WTC11 (cell line): ENCODE measurements around the gene KIF26A. TPM values are rescaled to one million over a fixed set of nuclear protein-coding genes. Genes with fewer than 3 reads are reported as not detected.

Source experiments
- ATAC-seq: fragments of 200-7000 bp; cut with Tn5 transposase; 2 replicates; pipeline ENCODE4 v1.10.0; 2021; ENCODE audit warnings: mild to moderate bottlenecking, moderate library complexity
- CTCF ChIA-PET: fragments of 300-600 bp; sonication (Branson Sonifier 250); formaldehyde crosslinking; loops from one replicate; lab custom pipeline; 2021; ENCODE audit warnings: antibody characterized with exemption; lab: Charles Lee
- POLR2A ChIA-PET: fragments of 350-600 bp; sonication (Branson Sonifier 250); formaldehyde crosslinking; loops from one replicate; lab custom pipeline; 2021; ENCODE audit warnings: antibody characterized with exemption; lab: Charles Lee
- DNase-seq: peaks from one replicate; pipeline ENCODE4 v3.0.0; 2021; ENCODE audit warnings: low spot score
- H3K27ac Mint-ChIP-seq: 2 replicates; pipeline ENCODE4 v1.8.0; 2021; ENCODE audit warnings: mixed read lengths
- H3K27me3 Mint-ChIP-seq: 2 replicates; pipeline ENCODE4 v1.8.0; 2021; ENCODE audit warnings: low read depth, mild to moderate bottlenecking, moderate library complexity, mixed read lengths
- H3K36me3 Mint-ChIP-seq: 2 replicates; pipeline ENCODE4 v1.8.0; 2021; ENCODE audit warnings: mixed read lengths
- H3K4me1 Mint-ChIP-seq: 2 replicates; pipeline ENCODE4 v1.8.0; 2022; ENCODE audit warnings: mixed read lengths
- H3K4me3 Mint-ChIP-seq: 2 replicates; pipeline ENCODE4 v1.8.0; 2021; ENCODE audit warnings: mild to moderate bottlenecking, moderate library complexity, mixed read lengths
- H3K9me3 Mint-ChIP-seq: 2 replicates; pipeline ENCODE4 v1.8.0; 2021; ENCODE audit warnings: mixed read lengths
- ATF3 ChIP-seq: sonication (generic); formaldehyde crosslinking; conservative IDR thresholded peaks from 2 replicates; pipeline ENCODE4 v1.8.1; 2022; ENCODE audit warnings: mild to moderate bottlenecking, missing genetic modification reagents
- CREB1 ChIP-seq: sonication (generic); formaldehyde crosslinking; IDR thresholded peaks from 2 replicates; pipeline ENCODE4 v1.8.0; 2023; ENCODE audit warnings: mild to moderate bottlenecking, missing genetic modification reagents
- E2F1 ChIP-seq: sonication (generic); formaldehyde crosslinking; IDR thresholded peaks from 2 replicates; pipeline ENCODE4 v1.8.0; 2022; ENCODE audit warnings: mild to moderate bottlenecking, missing genetic modification reagents
- E2F4 ChIP-seq: sonication (generic); formaldehyde crosslinking; IDR thresholded peaks from 2 replicates; pipeline ENCODE4 v1.8.1; 2022; ENCODE audit warnings: low read depth, mild to moderate bottlenecking, moderate library complexity, missing genetic modification reagents, borderline replicate concordance
- ETV6 ChIP-seq: sonication (generic); formaldehyde crosslinking; IDR thresholded peaks from 2 replicates; pipeline ENCODE4 v1.8.1; 2022; ENCODE audit warnings: mild to moderate bottlenecking, missing genetic modification reagents
- GTF2I ChIP-seq: fragments of 250-450 bp; sonication (Bioruptor Pico); conservative IDR thresholded peaks from 2 replicates; pipeline ENCODE4 v1.4.0; 2021; ENCODE audit warnings: mild to moderate bottlenecking
- NR1H2 ChIP-seq: sonication (generic); formaldehyde crosslinking; IDR thresholded peaks from 2 replicates; pipeline ENCODE4 v1.9.0; 2021; ENCODE audit warnings: mild to moderate bottlenecking, moderate library complexity, missing genetic modification reagents
- SP1 ChIP-seq: sonication (generic); formaldehyde crosslinking; conservative IDR thresholded peaks from 2 replicates; pipeline ENCODE4 v1.8.1; 2022; ENCODE audit warnings: missing genetic modification reagents
- STAT6 ChIP-seq: sonication (generic); formaldehyde crosslinking; conservative IDR thresholded peaks from 2 replicates; pipeline ENCODE4 v1.8.1; 2023; ENCODE audit warnings: mild to moderate bottlenecking, low read depth, missing genetic modification reagents, moderate library complexity
- USF2 ChIP-seq: sonication (generic); formaldehyde crosslinking; IDR thresholded peaks from 2 replicates; pipeline ENCODE4 v1.8.1; 2023; ENCODE audit warnings: mild to moderate bottlenecking, missing genetic modification reagents, moderate library complexity
- ZBTB21 ChIP-seq: sonication (generic); formaldehyde crosslinking; IDR thresholded peaks from 2 replicates; pipeline ENCODE4 v1.8.1; 2023; ENCODE audit warnings: mild to moderate bottlenecking, missing genetic modification reagents, borderline replicate concordance
- ZBTB43 ChIP-seq: sonication (generic); formaldehyde crosslinking; IDR thresholded peaks from 2 replicates; pipeline ENCODE4 v1.8.1; 2023; ENCODE audit warnings: mild to moderate bottlenecking, missing genetic modification reagents
- ZMAT4 ChIP-seq: fragments of 250-450 bp; sonication (Bioruptor Pico); IDR thresholded peaks from 2 replicates; pipeline ENCODE4 v1.9.0; 2021; ENCODE audit warnings: mild to moderate bottlenecking
- ZNF138 ChIP-seq: sonication (generic); formaldehyde crosslinking; conservative IDR thresholded peaks from 2 replicates; pipeline ENCODE4 v1.8.1; 2022; ENCODE audit warnings: mild to moderate bottlenecking, moderate library complexity, missing genetic modification reagents
- ZNF232 ChIP-seq: sonication (generic); formaldehyde crosslinking; IDR thresholded peaks from 2 replicates; pipeline ENCODE4 v1.8.0; 2022; ENCODE audit warnings: mild to moderate bottlenecking, missing genetic modification reagents
- ZNF416 ChIP-seq: fragments of 250-450 bp; sonication (Bioruptor Pico); IDR thresholded peaks from 2 replicates; pipeline ENCODE4 v1.9.0; 2021; ENCODE audit warnings: mild to moderate bottlenecking, inconsistent platforms
- ZNF423 ChIP-seq: fragments of 250-450 bp; sonication (Bioruptor Pico); IDR thresholded peaks from 2 replicates; pipeline ENCODE4 v2.1.2; 2022; ENCODE audit warnings: mild to moderate bottlenecking, moderate library complexity
- ZNF512 ChIP-seq: sonication (generic); formaldehyde crosslinking; IDR thresholded peaks from 2 replicates; pipeline ENCODE4 v1.8.1; 2022; ENCODE audit warnings: missing genetic modification reagents, borderline replicate concordance
- total RNA-seq: library from RNA; stranded (reverse); gene quantifications from 3 replicates; pipeline ENCODE4 v1.2.3, GENCODE V29; 2021

KIF26A gene
- total RNA-seq, 1 experiment from 2014 or later, result 53.4 TPM

- H3K4me3 Mint-ChIP-seq, result no peak overlapping the region
- TF ChIP-seq ZNF232 (CRISPR knock-in tag) (no peak), E2F4 (no peak), ETV6 (CRISPR knock-in tag) (no peak), STAT6 (no peak), SP1 (CRISPR knock-in tag) (no peak), ZNF512 (CRISPR knock-in tag) (no peak), E2F1 (CRISPR knock-in tag) (no peak), ATF3 (CRISPR knock-in tag) (no peak), ZMAT4 (CRISPR knock-in tag) (no peak), GTF2I (CRISPR knock-in tag) (no peak), ZBTB43 (CRISPR knock-in tag) (no peak), ZBTB21 (CRISPR knock-in tag) (no peak), ZNF423 (CRISPR knock-in tag) (no peak), ZNF138 (no peak), NR1H2 (no peak), ZNF416 (CRISPR knock-in tag) (no peak), USF2 (no peak), CREB1 (CRISPR knock-in tag) (no peak)
- ChIA-PET POLR2A (interaction anchor here (0.6 kb wide), 1 partner anchor 769 kb away, joined by 4 read pairs; no protein-coding TSS in a partner anchor), CTCF (interaction anchor here (0.6 to 3.2 kb wide), 4 partner anchors 17 to 37 kb away, joined by 3 to 13 read pairs (median 6); no protein-coding TSS in a partner anchor)
- no peaks in the 10 kb centered on the region for H3K9me3 Mint-ChIP-seq
- DNase-seq (no peak), ATAC-seq (no peak)
- peaks cover 26% of the 10 kb centered on the region for H3K27me3 Mint-ChIP-seq
- no peaks in the 10 kb centered on the region for H3K36me3 Mint-ChIP-seq
- no peak overlapping the region for H3K27ac Mint-ChIP-seq
- no peaks in the 10 kb centered on the region for H3K4me1 Mint-ChIP-seq
Measured at GRCh38 chr14:104114421-104115130, 23.8 kb upstream of the KIF26A start.
